Natural killer cell (primary cell): Measurements from ENCODE around the gene AZIN2. TPM values are rescaled to one million over a fixed set of nuclear protein-coding genes. Genes with fewer than 3 reads are reported as not detected.
A peak's percentile ranks its signal among the peaks of the same experiment; 100 is the strongest.

Experiments
- ATAC-seq, 3 donors: fragments of 150-1000 bp in 2 of 3; fragments of 200-7000 bp in 1 of 3; cut with Tn5 transposase; 1 replicate in 1 of 3; 2 replicates in 2 of 3; pipeline ENCODE4 v1.10.0; 2021; ENCODE audit warnings: mild to moderate bottlenecking in 2 of 3, moderate library complexity in 2 of 3
- DNase-seq, 2 donors: peaks; one replicate each; pipeline versions ENCODE4 v3.0.0 to v3.0.0-alpha.2; 2013 to 2021; ENCODE audit warnings: mixed read lengths in 1 of 2
- H3K27ac ChIP-seq: one replicate; pipeline ENCODE4 v1.5.1; 2013; ENCODE audit warnings: mild to moderate bottlenecking, low read length
- H3K27me3 ChIP-seq: one replicate; pipeline ENCODE4 v1.6.1; 2013; ENCODE audit warnings: low read length; ENCODE audit not compliant: control insufficient read depth, insufficient read depth
- H3K36me3 ChIP-seq: one replicate; pipeline ENCODE4 v1.6.1; 2013; ENCODE audit warnings: low read length; ENCODE audit not compliant: control insufficient read depth, insufficient read depth
- H3K4me1 ChIP-seq: one replicate; pipeline ENCODE4 v1.6.1; 2013; ENCODE audit warnings: low read length; ENCODE audit not compliant: control insufficient read depth, insufficient read depth
- H3K4me3 ChIP-seq: one replicate; pipeline ENCODE4 v1.5.1; 2013; ENCODE audit warnings: low read length
- H3K9me3 ChIP-seq: one replicate; pipeline ENCODE4 v1.6.1; 2013; ENCODE audit warnings: low read length; ENCODE audit not compliant: control insufficient read depth, insufficient read depth
- H3K27ac Mint-ChIP-seq, 2 donors: one replicate each; pipeline ENCODE4 v1.8.0; 2022; ENCODE audit warnings: mild to moderate bottlenecking in 2 of 2, mixed read lengths in 2 of 2, moderate library complexity in 1 of 2
- H3K27me3 Mint-ChIP-seq, 2 donors: one replicate each; pipeline ENCODE4 v1.8.0; 2022; ENCODE audit warnings: low read depth in 2 of 2, mixed read lengths in 2 of 2
- H3K36me3 Mint-ChIP-seq: one replicate; pipeline ENCODE4 v1.8.0; 2022; ENCODE audit warnings: mixed read lengths
- H3K4me1 Mint-ChIP-seq, 2 donors: one replicate each; pipeline ENCODE4 v1.8.0; 2022; ENCODE audit warnings: mixed read lengths in 2 of 2
- H3K4me3 Mint-ChIP-seq: one replicate; pipeline ENCODE4 v1.8.0; 2022; ENCODE audit warnings: mild to moderate bottlenecking, moderate library complexity, mixed read lengths
- H3K9me3 Mint-ChIP-seq, 2 donors: one replicate each; pipeline ENCODE4 v1.8.0; 2022; ENCODE audit warnings: mixed read lengths in 2 of 2
- WGBS: methylation state at CpG from one replicate; pipeline ENCODE4 v1.1.7; 2013; ENCODE audit warnings: missing lambda C conversion rate; ENCODE audit not compliant: insufficient coverage; 5-methylcytosine and 5-hydroxymethylcytosine counted together
- intact Hi-C: fragments of 100-400 bp; cut with micrococcal nuclease; formaldehyde crosslinking; loops from one replicate; pipeline ENCODE4 v1.14.2; 2022
- total RNA-seq, 4 donors: library from RNA; stranded (reverse); fragments of 120-200 nt in 1 of 4; gene quantifications; one replicate each; pipeline versions ENCODE4 v1.2.3 to v1.2.4, GENCODE V29; 2013 to 2022
- TF ChIP-seq, protein P1 (sequence below): fragments of 200-600 bp; IDR thresholded peaks from one replicate; pipeline ENCODE4 v1.8.0; 2022; ENCODE audit warnings: antibody characterized with exemption

The AZIN2 gene
- total RNA-seq, 3 donors from 2014 or later (not counting 1 experiment from before 2014, with no cell fraction given), result 1.9 to 5.1 (median 4.1) TPM

DNA sequence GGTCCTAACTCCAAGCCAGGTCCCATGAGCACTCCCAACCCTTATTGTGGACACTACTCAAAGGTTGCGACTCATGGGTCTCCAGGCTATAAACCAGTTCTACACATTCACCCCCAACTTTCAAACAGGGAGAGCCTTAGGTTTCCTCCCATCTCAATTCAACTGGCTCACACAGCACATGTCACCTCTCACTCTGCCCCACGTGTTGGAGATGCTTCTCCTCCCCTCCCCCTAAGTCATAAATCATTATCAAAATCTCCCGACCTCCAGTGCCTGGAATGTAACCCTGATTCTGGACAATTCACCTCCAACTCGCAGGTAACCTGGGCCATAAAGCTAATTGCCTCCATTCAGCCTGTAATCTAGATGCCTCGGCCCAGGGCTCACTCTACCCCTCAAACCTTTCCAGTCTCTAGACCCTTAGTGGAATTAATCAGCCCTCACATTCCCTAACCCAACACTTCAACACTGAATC is 44.9 kb upstream of the AZIN2 start:
- H3K36me3 Mint-ChIP-seq, result no peaks in the 10 kb centered on the region
- H3K4me3 ChIP-seq, result peak overlapping the region; percentile 73
- TF ChIP-seq, protein P1, sequence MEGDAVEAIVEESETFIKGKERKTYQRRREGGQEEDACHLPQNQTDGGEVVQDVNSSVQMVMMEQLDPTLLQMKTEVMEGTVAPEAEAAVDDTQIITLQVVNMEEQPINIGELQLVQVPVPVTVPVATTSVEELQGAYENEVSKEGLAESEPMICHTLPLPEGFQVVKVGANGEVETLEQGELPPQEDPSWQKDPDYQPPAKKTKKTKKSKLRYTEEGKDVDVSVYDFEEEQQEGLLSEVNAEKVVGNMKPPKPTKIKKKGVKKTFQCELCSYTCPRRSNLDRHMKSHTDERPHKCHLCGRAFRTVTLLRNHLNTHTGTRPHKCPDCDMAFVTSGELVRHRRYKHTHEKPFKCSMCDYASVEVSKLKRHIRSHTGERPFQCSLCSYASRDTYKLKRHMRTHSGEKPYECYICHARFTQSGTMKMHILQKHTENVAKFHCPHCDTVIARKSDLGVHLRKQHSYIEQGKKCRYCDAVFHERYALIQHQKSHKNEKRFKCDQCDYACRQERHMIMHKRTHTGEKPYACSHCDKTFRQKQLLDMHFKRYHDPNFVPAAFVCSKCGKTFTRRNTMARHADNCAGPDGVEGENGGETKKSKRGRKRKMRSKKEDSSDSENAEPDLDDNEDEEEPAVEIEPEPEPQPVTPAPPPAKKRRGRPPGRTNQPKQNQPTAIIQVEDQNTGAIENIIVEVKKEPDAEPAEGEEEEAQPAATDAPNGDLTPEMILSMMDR, result no peak
- intact Hi-C loops, result loop anchor here (2.0 kb wide), 1 partner anchor 45 kb away; the partner anchor contains the start of gene AZIN2
- H3K27me3 Mint-ChIP-seq, result no peaks in the 10 kb centered on the region
- peak overlapping the region; percentile 65 for H3K27ac ChIP-seq
- H3K9me3 ChIP-seq, result no peaks in the 10 kb centered on the region
- H3K27me3 ChIP-seq, result no peaks in the 10 kb centered on the region
- peaks cover 21% of the 10 kb centered on the region for H3K4me1 ChIP-seq
- no peaks in the 10 kb centered on the region for H3K9me3 Mint-ChIP-seq
- H3K4me1 Mint-ChIP-seq, result peaks cover 39 to 46% of the 10 kb centered on the region in 2 donors
- 10% methylated on average over 5 of the region's 5 CpGs for WGBS
- peaks cover 8% of the 10 kb centered on the region for H3K36me3 ChIP-seq
- peak overlapping the region; percentile 89 to 93 for H3K27ac Mint-ChIP-seq
- H3K4me3 Mint-ChIP-seq, result peak overlapping the region; percentile 95
- no peak for ATAC-seq
- peak in 1 of 2 donors; percentile 30 for DNase-seq

DNA sequence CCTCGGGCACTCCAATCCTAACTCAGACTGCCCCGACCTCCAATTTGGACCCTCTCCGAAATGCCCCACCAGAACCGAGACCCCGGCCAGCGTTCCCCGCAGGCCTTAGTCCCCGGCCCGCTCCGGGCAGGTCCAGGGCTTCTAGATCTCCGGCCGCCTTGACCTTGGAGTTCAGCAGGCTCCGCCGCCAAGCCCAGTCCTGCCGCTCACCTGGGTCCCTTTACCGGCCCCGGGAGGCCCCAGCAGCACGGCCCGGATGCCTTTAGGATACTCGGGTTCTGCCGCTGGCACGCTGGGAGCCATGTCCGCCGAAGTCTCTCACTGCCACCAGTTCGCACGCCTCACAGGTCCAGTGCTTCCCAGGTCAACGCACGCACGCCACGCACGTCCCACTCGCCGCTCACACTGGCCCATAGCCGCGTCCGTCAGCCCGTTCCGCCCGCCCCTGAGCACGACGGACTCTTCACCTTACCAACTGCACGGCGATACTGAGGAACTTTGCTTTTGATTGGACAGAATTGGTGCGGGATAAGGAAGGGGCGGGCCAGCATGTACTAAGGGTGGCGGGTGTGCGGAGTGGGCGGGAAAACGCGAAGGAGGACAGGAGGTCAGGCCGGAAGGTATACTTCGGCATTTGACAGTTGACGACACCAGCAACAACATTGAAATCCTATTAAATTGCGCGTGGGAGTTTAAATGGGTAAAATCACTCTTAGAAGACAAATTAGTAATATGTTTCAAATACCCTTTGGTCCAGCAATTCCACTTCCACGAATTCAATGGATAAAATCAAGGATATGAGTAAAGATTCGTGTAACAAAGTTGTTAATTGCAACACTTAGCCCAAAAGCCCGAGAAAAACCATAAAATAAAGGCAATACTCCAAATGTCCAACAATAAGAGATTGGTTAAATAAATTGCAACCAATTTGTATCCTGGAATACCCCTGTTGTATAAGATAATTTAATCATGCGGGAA is 44.1 kb upstream of the AZIN2 start, which contains the start of gene AK2:
Gene AK2 (minus strand): TSS at position 358 of the 978 bp plus-strand sequence. CDS start 55 bp downstream, at position 303.
- peak within 1 kb of the TSS; percentile 89 to 93 for H3K27ac Mint-ChIP-seq
- intact Hi-C loops, result loop anchor here (1.0 to 2.0 kb wide), 2 partner anchors 8 to 44 kb away; partner anchors contain the start of gene AZIN2
- no peaks in the 10 kb centered on the region for H3K9me3 ChIP-seq
- peaks cover 21% of the 10 kb centered on the region for H3K4me1 ChIP-seq
- peak within 1 kb of the TSS; percentile 65 for H3K27ac ChIP-seq
- TF ChIP-seq, protein P1, result no peak
- H3K4me3 ChIP-seq, result peak within 1 kb of the TSS; percentile 73
- H3K36me3 Mint-ChIP-seq, result no peaks in the 10 kb centered on the region
- H3K36me3 ChIP-seq, result peaks cover 4% of the 10 kb centered on the region
- H3K27me3 Mint-ChIP-seq, result no peaks in the 10 kb centered on the region
- H3K4me1 Mint-ChIP-seq, result peaks cover 32 to 39% of the 10 kb centered on the region in 2 donors
- ATAC-seq (peak; percentile 98 to 100 (median 99)), DNase-seq (peak; percentile 85 to 94)
- H3K27me3 ChIP-seq, result no peaks in the 10 kb centered on the region
- H3K4me3 Mint-ChIP-seq, result peak within 1 kb of the TSS; percentile 95
- WGBS, result 4% methylated on average over 55 of the region's 59 CpGs
- no peaks in the 10 kb centered on the region for H3K9me3 Mint-ChIP-seq

DNA sequence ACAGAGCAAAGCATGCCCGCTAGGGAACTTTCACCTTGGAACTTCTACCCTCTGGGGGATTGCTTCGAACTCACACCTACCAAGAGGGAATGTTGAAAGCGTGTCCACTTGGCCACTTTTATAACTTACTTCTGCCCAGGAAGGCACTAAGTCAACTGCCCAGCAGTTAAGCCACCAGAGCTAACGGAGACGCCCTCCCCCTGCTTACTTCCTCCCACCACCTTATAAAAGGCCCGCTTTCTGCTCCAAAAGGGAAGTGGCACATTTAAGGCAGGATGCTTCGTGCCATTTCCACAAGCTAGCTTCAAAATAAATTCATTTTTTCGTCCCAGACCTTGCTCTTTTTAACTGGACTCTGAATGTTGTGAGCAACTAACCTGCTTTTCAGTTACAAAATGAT is 41.1 kb upstream of the AZIN2 start:
- peaks cover 21 to 25% of the 10 kb centered on the region in 2 donors for H3K4me1 Mint-ChIP-seq
- H3K36me3 Mint-ChIP-seq, result no peaks in the 10 kb centered on the region
- H3K4me1 ChIP-seq, result peaks cover 18% of the 10 kb centered on the region
- intact Hi-C loops, result no loop called here
- no peaks in the 10 kb centered on the region for H3K27me3 ChIP-seq
- no peak overlapping the region for H3K27ac ChIP-seq
- H3K4me3 ChIP-seq, result no peak overlapping the region
- peaks cover 5% of the 10 kb centered on the region in 2 donors for H3K27me3 Mint-ChIP-seq
- H3K9me3 Mint-ChIP-seq, result no peaks in the 10 kb centered on the region
- ATAC-seq, result no peak
- no peak overlapping the region for H3K27ac Mint-ChIP-seq
- H3K4me3 Mint-ChIP-seq, result no peak overlapping the region
- no peaks in the 10 kb centered on the region for H3K36me3 ChIP-seq
- TF ChIP-seq, protein P1, result no peak
- no peaks in the 10 kb centered on the region for H3K9me3 ChIP-seq
- DNase-seq, result no peak
- WGBS, result 32% methylated on average over 8 of the region's 8 CpGs
